ENCODE measurements around the gene KRTAP9-7. TPM values are rescaled to one million over a fixed set of nuclear protein-coding genes. Genes with fewer than 3 reads are reported as not detected.

Gene KRTAP9-7
- total RNA-seq, 1 experiment from 2014 or later = not detected

GRCh38 chr17:41301204-41301790 lies 25.8 kb downstream of the KRTAP9-7 start:
- H3K9me3 ChIP-seq (ENCODE audit: low read depth, low read length, poor library complexity, severe bottlenecking) = no peaks in the 10 kb centered on the region
- no peaks in the 10 kb centered on the region for H3K27me3 ChIP-seq (replicated peaks; ENCODE audit: insufficient read depth, low read depth, low read length, poor library complexity)
- no peaks in the 10 kb centered on the region for H3K36me3 ChIP-seq (ENCODE audit: insufficient read depth, low read length, poor library complexity, severe bottlenecking)
- no peak overlapping the region for H3K4me3 ChIP-seq (ENCODE audit: low read depth, low read length, poor library complexity, severe bottlenecking)
- TF ChIP-seq EZH2 (IDR thresholded peaks at IDR 0.05; ENCODE audit: borderline replicate concordance, low read depth, low read length, poor library complexity, severe bottlenecking) (no peak), CTCF (conservative IDR thresholded peaks at IDR 0.05; ENCODE audit: low read depth, low read length) (no peak)
- DNase-seq (ENCODE audit: low spot score) = no peak
- no peak overlapping the region for H3K27ac ChIP-seq (ENCODE audit: low read depth, low read length, poor library complexity, severe bottlenecking)
- intact Hi-C loops (cut with micrococcal nuclease; ENCODE audit: unreplicated experiment) = no loop called here
- no peaks in the 10 kb centered on the region for H3K4me1 ChIP-seq (ENCODE audit: insufficient read depth, low read length, poor library complexity, severe bottlenecking)
- POLR2A ChIA-PET (ENCODE audit: low non-redundant PET) = no interaction called here
- CTCF ChIA-PET = no interaction called here
- BruUV-seq (replicated peaks) = no TSS peak

GRCh38 chr17:41301916-41302901 lies 26.7 kb downstream of the KRTAP9-7 start, which contains the start of gene KRTAP29-1:
KRTAP29-1 (minus strand) TSS chr17:41302851; CDS start chr17:41302851, 0 bp downstream.
- Histone ChIP-seq H3K9me3 (ENCODE audit: low read depth, low read length, poor library complexity, severe bottlenecking) (no peaks in the 10 kb centered on the region), H3K4me1 (ENCODE audit: insufficient read depth, low read length, poor library complexity, severe bottlenecking) (no peaks in the 10 kb centered on the region), H3K27me3 (replicated peaks; ENCODE audit: insufficient read depth, low read depth, low read length, poor library complexity) (no peaks in the 10 kb centered on the region), H3K27ac (ENCODE audit: low read depth, low read length, poor library complexity, severe bottlenecking) (no peak within 1 kb of the TSS), H3K4me3 (ENCODE audit: low read depth, low read length, poor library complexity, severe bottlenecking) (no peak within 1 kb of the TSS), H3K36me3 (ENCODE audit: insufficient read depth, low read length, poor library complexity, severe bottlenecking) (no peaks in the 10 kb centered on the region)
- no TSS peak for BruUV-seq (replicated peaks)
- no peak for DNase-seq (ENCODE audit: low spot score)
- intact Hi-C loops (cut with micrococcal nuclease; ENCODE audit: unreplicated experiment) = no loop called here
- TF ChIP-seq CTCF (conservative IDR thresholded peaks at IDR 0.05; ENCODE audit: low read depth, low read length) (no peak), EZH2 (IDR thresholded peaks at IDR 0.05; ENCODE audit: borderline replicate concordance, low read depth, low read length, poor library complexity, severe bottlenecking) (no peak)
- ChIA-PET POLR2A (ENCODE audit: low non-redundant PET) (no interaction called here), CTCF (no interaction called here)

GRCh38 chr17:41302981-41303380 lies 27.5 kb downstream of the KRTAP9-7 start:
- no peak for TF ChIP-seq EZH2 (IDR thresholded peaks at IDR 0.05; ENCODE audit: borderline replicate concordance, low read depth, low read length, poor library complexity, severe bottlenecking)
- no peak for TF ChIP-seq CTCF (conservative IDR thresholded peaks at IDR 0.05; ENCODE audit: low read depth, low read length)
- POLR2A ChIA-PET (ENCODE audit: low non-redundant PET) = no interaction called here
- no peak for DNase-seq (ENCODE audit: low spot score)
- no peak overlapping the region for H3K27ac ChIP-seq (ENCODE audit: low read depth, low read length, poor library complexity, severe bottlenecking)
- CTCF ChIA-PET = no interaction called here
- H3K9me3 ChIP-seq (ENCODE audit: low read depth, low read length, poor library complexity, severe bottlenecking) = no peaks in the 10 kb centered on the region
- no peaks in the 10 kb centered on the region for H3K36me3 ChIP-seq (ENCODE audit: insufficient read depth, low read length, poor library complexity, severe bottlenecking)
- no peaks in the 10 kb centered on the region for H3K4me1 ChIP-seq (ENCODE audit: insufficient read depth, low read length, poor library complexity, severe bottlenecking)
- H3K4me3 ChIP-seq (ENCODE audit: low read depth, low read length, poor library complexity, severe bottlenecking) = no peak overlapping the region
- no peaks in the 10 kb centered on the region for H3K27me3 ChIP-seq (replicated peaks; ENCODE audit: insufficient read depth, low read depth, low read length, poor library complexity)
- BruUV-seq (replicated peaks) = no TSS peak
- intact Hi-C loops (cut with micrococcal nuclease; ENCODE audit: unreplicated experiment) = no loop called here
